H54 (cell line): ENCODE data around the gene FHOD3.

ENCODE experiments used
- DNase-seq: peaks from one replicate; pipeline ENCODE4 v3.0.0; 2011; ENCODE audit warnings: low spot score, mixed read lengths; ENCODE audit not compliant: insufficient read length
- FAIRE-seq: peaks from 3 replicates; lab custom pipeline; 2011; peaks lifted over from hg19 to GRCh38; lab: Jason Lieb, UNC
- POLR2A ChIP-seq: IDR thresholded peaks from 2 replicates; pipeline ENCODE4 v1.6.1; 2011; ENCODE audit warnings: low read depth, mild to moderate bottlenecking, low read length

FHOD3 gene

DNA sequence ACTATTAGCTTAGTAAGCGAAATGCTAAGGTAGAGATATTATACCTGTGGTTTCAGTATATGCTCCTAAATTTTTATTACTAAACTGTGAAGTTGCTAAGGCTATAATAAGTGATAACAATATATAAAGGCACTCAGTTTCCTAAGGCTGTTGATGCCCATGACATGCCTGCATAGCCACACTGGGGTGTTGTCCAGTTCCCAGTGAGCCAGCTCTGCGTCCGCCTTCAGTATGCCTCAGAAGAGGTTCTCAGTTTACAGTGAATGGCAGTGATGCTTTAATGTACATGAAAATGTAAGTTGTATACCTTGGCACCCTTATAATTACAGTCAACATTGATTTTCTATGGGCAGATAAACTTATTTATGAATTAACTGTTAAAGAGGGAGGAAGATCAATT lies 7.2 kb downstream of the FHOD3 start:
- TF ChIP-seq POLR2A: no peak
- FAIRE-seq (no peak), DNase-seq (no peak)

DNA sequence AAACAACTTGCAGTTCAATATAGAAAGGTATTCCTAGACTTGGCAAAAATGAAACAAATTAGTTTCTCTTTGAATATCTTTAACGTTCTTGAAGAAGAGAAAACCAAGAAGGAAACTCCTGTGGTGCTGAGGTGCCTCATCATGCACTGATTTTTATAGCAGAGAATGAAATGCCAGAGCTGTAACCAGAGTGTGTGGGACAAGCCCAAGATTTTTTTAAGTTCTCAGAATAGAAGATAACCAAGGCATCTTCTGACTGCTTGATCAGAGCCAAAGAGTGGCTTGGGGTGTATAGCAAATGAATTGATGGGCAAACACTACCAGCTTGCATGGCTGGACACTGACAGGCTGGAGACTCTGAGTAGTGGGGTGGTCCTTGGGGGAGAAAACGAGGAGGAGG lies 7.9 kb downstream of the FHOD3 start:
- DNase-seq (no peak), FAIRE-seq (no peak)
- TF ChIP-seq POLR2A: no peak

DNA sequence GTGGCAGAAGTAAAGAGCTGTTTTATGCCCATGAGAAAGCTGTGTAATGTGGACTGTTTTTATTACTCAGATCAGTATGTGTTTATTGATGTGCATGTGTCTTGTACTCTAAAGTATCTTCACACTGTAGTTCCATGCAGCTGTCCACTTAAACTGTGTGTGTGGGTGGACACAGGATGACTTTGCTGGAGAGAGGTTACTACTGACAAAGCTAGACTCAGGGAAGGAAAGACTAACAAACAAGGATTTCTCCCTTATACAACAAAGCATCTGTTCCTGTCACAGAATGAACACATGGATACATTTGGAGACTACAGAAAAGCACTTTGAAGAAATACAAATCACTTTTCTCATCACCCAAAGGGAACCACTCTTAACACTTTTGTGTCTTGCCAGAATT lies 10.0 kb downstream of the FHOD3 start:
- FAIRE-seq (no peak), DNase-seq (no peak)
- no peak for TF ChIP-seq POLR2A

DNA sequence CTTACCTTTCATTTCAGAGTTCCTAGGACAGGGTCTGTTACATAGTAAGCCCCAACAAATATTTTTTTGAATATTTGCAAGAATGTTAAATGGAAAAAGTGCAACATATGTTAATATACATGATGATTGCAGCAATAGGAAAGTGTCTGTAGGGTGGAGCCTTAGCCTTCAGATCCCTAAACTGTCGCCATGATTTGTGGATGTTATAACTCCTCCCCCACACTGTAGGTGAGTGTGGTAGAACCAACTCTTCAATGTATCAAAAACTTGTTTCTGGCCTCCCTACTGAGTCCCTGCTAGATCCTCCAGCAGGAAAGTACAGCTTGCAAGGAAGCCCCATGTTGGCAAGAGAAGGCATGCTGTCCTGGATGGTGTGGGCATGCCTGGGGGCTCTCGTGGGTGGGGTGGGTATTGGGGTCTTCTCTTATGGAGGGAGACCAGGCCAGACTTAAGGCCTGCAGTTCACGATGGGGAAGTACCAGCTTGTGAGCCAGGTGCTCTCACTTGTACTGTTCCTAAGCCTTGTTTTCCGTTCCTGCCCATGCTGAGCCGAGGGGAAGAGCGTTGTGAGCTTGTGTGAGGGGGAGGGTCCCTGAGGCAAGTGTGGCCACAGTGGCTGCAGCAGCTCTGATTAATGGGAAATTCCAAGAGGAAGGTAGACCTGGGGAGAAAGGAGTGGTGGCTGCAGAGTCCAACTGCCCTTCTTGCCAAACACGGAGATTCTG lies 11.4 kb downstream of the FHOD3 start:
- TF ChIP-seq POLR2A: no peak
- FAIRE-seq (no peak), DNase-seq (no peak)

DNA sequence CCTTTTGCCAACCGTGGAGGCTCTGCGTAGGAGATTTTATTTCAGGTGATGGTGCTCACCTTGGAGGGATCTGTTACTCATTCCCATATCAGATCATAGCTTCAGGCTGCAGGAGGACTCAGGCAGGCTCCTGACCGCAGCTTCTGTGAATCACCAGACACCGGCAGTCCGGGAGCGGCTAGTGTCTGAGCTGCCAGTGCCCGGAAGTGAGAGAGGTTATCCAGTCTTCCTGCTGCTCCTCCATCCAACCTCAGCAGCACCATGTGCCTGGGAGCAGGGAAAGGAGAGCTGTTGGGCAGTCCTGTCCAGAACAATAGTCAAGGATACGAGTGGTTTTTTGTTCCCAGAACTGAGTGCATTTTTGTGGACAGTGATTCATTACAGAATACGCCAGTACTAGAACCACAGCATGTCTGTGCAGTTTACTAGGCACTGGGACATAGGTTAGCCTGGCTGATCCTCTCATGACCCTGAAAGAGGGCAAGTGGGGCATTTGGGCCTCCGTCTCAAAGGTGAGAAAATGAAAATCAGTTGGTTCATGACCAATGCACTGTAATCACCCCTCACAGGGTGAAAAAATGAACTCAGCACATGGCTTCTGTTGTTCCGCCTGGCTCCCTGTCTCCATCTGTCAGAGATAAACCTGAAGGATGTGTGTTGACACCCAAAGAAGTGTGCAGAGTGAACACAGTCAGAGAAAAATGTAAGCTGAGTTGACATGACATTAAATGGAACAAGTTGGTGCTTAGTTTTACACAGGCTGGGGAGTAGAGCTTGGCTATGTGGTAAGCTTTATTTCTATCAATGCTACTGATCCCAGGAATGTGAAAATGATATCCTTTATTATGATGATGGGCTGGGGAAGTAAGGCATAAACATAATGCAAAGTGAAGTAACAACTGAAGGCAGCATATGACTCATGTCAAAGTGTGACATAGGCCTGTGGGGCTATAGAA lies 12.2 kb downstream of the FHOD3 start:
- FAIRE-seq: peak; percentile 84
- TF ChIP-seq POLR2A: no peak
- peak; percentile 65 for DNase-seq

DNA sequence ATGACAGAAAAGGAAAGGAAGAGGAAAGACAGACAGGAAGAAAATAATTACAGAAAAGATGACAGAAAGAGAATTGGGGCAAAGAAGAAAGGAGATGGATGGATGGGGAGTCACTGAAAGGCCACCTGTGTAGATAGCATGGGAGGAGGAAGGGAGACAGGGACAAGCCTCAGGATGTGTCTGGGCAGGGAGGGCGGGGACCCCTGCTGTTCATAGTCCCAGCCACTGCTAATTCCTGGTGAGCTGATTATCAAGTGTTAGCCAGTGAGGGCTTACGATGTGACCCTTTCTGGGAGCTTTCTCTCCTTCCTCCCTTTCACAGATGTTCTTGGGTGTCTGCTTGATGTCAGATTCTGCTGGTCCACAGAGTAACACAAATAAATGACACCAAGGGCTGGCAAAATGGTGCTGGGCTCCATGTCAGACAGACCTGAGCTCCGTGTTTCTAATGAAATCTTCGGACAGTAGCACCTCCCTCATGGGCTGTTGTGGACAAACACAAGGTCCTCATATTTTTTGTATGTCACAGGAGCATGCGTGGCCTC lies 13.6 kb downstream of the FHOD3 start:
- TF ChIP-seq POLR2A: no peak
- FAIRE-seq (no peak), DNase-seq (no peak)

DNA sequence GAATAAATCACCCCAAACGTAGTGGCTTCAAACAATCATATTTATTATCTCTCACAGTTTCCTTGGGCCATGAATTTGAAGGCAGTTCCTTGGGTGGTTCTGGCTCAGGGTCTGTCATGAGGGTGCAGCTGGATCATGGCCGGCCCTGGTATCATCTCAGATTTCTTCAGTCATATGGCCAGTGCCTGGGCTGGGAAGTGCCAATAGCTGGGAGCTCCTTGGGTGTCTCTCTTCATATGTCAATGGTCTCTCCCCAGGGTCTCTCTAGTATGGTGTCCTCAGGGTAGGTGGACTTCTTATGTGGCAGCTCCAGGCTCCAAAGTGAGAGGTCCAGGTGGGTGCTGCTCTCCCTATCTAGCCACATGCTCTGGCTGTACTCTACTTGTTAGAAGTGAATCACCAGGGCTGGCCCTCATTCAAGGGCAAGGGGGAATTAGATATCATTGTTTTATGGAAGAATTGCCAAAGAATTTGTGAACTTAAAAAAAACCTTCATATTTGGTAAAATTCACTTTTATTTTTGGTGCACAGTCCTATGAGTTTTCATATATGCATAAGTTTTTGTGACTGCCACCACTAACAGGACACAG lies 15.4 kb downstream of the FHOD3 start:
- no peak for TF ChIP-seq POLR2A
- DNase-seq: no peak
- FAIRE-seq: no peak

DNA sequence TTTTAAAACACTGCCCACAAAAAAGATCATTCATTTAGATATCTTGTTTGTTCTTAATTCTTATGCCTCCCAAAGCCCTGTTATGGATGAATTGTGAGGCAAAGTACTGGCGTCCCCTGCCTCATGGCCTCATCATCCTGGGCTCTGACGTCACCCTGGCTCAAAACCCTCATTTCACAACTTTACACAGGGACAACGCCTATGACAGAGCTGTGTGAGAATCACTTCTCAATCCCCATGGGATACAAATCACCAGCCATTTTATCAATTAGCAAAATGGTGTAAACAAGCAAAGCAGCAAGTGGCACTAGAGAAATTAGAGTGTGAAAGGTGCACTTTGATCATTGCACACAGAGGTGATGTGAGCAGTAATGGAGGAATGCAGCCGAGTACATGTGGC lies 16.6 kb downstream of the FHOD3 start:
- no peak for DNase-seq
- TF ChIP-seq POLR2A: no peak

DNA sequence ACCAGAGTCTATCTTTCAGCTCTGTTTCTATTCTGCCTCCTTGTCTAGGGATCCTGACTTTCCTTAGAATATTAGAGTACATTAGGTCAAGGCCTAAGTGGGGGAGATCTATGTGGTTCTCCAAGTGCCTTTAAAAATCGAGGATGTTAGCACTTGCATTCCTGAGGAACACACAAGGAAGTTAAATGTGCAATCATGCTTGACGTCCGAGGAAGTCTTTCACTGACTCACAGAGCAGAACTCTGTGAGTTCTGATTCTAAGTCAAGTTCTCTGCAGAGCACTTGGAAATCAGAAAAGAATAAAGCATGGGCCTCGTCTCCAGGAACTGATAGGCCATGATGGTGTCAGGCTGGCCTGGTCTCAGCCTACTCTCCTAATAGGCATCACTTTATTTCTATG lies 17.2 kb downstream of the FHOD3 start:
- FAIRE-seq: peak; percentile 52
- no peak for DNase-seq
- TF ChIP-seq POLR2A: no peak

More for the DNA sequence above, 16.6 kb downstream of the FHOD3 start:
- no peak for FAIRE-seq

DNA sequence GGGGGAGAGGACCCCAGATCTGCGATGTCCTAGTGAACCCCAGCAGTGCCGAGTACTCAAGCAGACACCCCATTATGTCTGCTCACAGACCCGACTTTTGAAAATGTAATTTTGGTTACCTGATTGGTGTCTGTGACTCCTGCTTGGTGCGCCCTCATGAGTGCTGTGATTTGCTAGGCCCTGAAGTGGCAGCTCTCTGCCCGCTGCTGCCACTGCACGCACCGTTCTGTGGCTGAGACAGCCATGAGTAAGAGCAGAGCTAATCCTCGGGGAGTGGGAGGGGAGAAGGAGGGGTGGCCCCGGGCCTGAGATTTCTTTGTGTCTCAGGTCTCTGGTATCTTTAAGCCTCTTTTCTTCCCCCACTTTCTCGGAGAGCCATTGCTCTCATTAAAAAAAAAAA lies 18.2 kb downstream of the FHOD3 start:
- DNase-seq: peak; percentile 39

DNA sequence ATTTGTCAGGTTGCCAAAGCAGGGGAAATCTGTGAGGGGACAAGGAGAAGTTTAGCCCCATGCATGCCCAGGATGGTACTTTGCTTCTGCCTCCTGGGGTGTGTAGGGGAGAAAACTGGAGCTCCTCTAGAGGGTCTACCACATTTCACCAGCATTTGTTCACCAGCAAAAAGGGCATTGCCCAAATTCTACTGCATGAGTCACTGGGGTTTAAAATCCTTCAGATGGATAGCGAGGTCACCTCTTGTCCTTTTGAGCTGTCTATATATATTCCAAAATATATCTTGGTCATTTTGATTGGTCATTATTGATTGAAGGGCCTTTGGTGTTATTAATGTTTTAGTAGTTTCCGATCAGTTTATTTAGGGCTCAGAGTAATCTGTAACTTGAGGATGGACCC lies 18.7 kb downstream of the FHOD3 start:
- FAIRE-seq (no peak), DNase-seq (no peak)
- TF ChIP-seq POLR2A: no peak

More for the DNA sequence above, 18.2 kb downstream of the FHOD3 start:
- FAIRE-seq: peak; percentile 38
- TF ChIP-seq POLR2A: no peak

DNA sequence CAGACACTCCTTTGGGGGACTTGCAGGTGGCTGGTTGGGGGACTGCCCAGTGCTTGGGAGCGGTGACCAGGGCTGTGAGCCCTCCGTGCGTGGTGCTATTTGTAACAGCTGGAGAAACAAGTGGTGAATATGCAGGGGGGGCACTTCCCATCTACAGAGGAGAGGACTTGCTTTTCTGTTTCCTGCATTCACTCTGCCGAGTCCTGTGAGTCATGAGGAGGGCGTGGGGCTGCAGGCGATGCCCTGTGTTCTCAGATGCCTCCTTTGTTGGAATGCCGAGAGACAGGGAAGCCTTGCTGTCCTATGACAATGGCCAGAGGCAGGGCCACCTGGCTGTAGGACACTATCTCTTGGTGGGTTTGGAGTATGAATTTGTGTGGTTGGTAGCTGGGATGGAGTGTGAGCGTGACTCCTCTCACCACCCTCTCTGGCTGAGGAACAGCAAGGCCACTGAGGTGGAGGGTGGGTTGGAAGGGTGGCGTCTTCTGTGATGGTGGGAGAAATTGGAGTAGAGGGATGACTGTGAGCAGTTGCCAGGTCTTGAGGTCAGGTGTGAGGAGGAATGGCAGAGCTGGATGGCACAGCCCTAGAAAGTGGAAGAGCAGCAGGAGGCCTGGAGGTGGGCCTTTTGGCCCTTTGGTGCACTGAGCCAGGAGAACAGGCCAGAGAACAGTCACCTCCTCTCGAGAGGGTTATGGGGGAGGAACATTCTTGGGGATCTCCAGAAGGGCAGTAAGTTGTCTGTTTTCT lies 24.3 kb downstream of the FHOD3 start:
- peak; percentile 92 for FAIRE-seq
- no peak for TF ChIP-seq POLR2A
- peak; percentile 56 for DNase-seq

DNA sequence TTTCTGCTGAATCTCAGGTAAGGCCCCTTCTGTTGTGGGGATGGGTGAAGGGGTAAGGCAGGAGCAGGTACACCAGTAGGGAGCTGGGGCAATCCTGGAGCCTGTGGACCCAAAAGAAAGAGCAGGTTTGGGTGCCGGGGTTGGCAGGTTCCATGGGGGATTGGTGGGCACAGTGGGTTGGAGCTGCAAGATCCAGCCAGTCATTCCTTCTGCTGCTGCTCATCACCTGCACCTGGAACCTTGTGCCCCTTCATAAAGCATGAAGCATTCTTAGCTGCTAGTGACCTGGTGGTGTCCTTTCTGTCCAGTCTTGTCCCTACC lies 24.9 kb downstream of the FHOD3 start:
- no peak for TF ChIP-seq POLR2A
- DNase-seq (no peak), FAIRE-seq (no peak)
